ENCODE measurements around the gene MUC13.

MUC13 gene

GRCh38 chr3:124965413-124965812 lies 30.9 kb upstream of the MUC13 start:
- Histone ChIP-seq H2AFZ (ENCODE audit: low read length) (no peak overlapping the region), H3K36me3 (replicated peaks in 1 of 2; ENCODE audit: control insufficient read depth in 2 of 2, insufficient read depth in 2 of 2, low read length in 2 of 2) (peaks cover 3 to 28% of the 10 kb centered on the region in 2 donors), H3K14ac (ENCODE audit: low read length) (no peak overlapping the region), H3K18ac (ENCODE audit: low read length) (no peak overlapping the region), H3K9me3 (replicated peaks in 1 of 2; ENCODE audit: control insufficient read depth in 2 of 2, insufficient read depth in 1 of 2, low read depth in 1 of 2, low read length in 2 of 2) (no peaks in the 10 kb centered on the region), H3K4me1 (ENCODE audit: control insufficient read depth in 2 of 2, insufficient read depth in 1 of 2, low read depth in 1 of 2, low read length in 2 of 2) (no peaks in the 10 kb centered on the region), H2AK5ac (ENCODE audit: low read depth, low read length) (no peak overlapping the region), H3K4me2 (ENCODE audit: insufficient read depth, low read length, poor library complexity, severe bottlenecking) (no peak overlapping the region), H4K91ac (ENCODE audit: low read depth, low read length, poor library complexity) (no peak overlapping the region), H2BK12ac (ENCODE audit: low read length) (no peak overlapping the region), H2BK15ac (ENCODE audit: low read length) (no peak overlapping the region), H4K8ac (ENCODE audit: low read depth, low read length) (no peak overlapping the region), H3K27ac (replicated peaks; ENCODE audit: low read length) (no peak overlapping the region), H2BK5ac (ENCODE audit: low read length) (no peak overlapping the region), H3K4ac (ENCODE audit: low read length) (no peak overlapping the region), H2BK120ac (ENCODE audit: low read depth, low read length) (no peak overlapping the region), H3K4me3 (ENCODE audit: low read length in 2 of 2) (no peak overlapping the region), H3K79me1 (ENCODE audit: low read depth, low read length) (no peaks in the 10 kb centered on the region), H3K23ac (ENCODE audit: low read depth, low read length, poor library complexity) (no peak overlapping the region), H3K27me3 (ENCODE audit: control insufficient read depth in 3 of 3, insufficient read depth in 3 of 3, low read depth in 1 of 3, low read length in 3 of 3) (no peaks in the 10 kb centered on the region), H3K9ac (ENCODE audit: low read depth, low read length, poor library complexity) (no peak overlapping the region)
- no peak for DNase-seq (ENCODE audit: low spot score)
- no CpG with 5 or more reads among the region's 1 CpG for WGBS, 2 donors (ENCODE audit: extremely low coverage in 2 of 2, insufficient read length in 2 of 2, insufficient replicate concordance in 1 of 2)

DNA sequence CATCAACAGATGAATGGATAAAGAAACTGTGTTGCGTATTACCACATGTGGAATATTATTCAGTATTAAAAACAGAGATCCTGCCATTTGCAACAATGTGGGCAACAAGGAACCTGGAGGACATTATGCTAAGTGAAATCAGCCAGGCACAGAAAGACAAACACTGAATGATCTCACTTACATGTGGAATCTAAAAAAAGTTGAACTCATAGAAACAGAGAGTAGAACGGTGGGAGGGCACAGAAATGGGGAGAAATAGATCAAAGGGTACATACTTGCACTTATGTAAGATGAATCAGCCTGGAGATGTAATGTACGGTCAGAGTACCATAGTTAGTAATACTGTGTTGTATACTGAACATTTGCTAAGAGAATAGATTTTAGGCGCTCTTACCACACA lies 29.8 kb upstream of the MUC13 start:
- H2BK5ac ChIP-seq (ENCODE audit: low read length), result no peak overlapping the region
- no CpG with 5 or more reads among the region's 4 CpGs for WGBS, 2 donors (ENCODE audit: extremely low coverage in 2 of 2, insufficient read length in 2 of 2, insufficient replicate concordance in 1 of 2)
- H4K8ac ChIP-seq (ENCODE audit: low read depth, low read length), result no peak overlapping the region
- no peak overlapping the region for H2BK120ac ChIP-seq (ENCODE audit: low read depth, low read length)
- no peak overlapping the region for H3K18ac ChIP-seq (ENCODE audit: low read length)
- peaks cover 0 to 18% of the 10 kb centered on the region in 2 donors for H3K36me3 ChIP-seq (replicated peaks in 1 of 2; ENCODE audit: control insufficient read depth in 2 of 2, insufficient read depth in 2 of 2, low read length in 2 of 2)
- H4K91ac ChIP-seq (ENCODE audit: low read depth, low read length, poor library complexity), result no peak overlapping the region
- H3K23ac ChIP-seq (ENCODE audit: low read depth, low read length, poor library complexity), result no peak overlapping the region
- H3K27ac ChIP-seq (replicated peaks; ENCODE audit: low read length), result no peak overlapping the region
- no peak overlapping the region for H3K14ac ChIP-seq (ENCODE audit: low read length)
- H2BK15ac ChIP-seq (ENCODE audit: low read length), result no peak overlapping the region
- DNase-seq (ENCODE audit: low spot score), result no peak
- H2AK5ac ChIP-seq (ENCODE audit: low read depth, low read length), result no peak overlapping the region
- no peak overlapping the region for H3K4me3 ChIP-seq (ENCODE audit: low read length in 2 of 2)
- no peak overlapping the region for H2AFZ ChIP-seq (ENCODE audit: low read length)
- H3K4me2 ChIP-seq (ENCODE audit: insufficient read depth, low read length, poor library complexity, severe bottlenecking), result no peak overlapping the region
- H2BK12ac ChIP-seq (ENCODE audit: low read length), result no peak overlapping the region
- no peaks in the 10 kb centered on the region for H3K4me1 ChIP-seq (ENCODE audit: control insufficient read depth in 2 of 2, insufficient read depth in 1 of 2, low read depth in 1 of 2, low read length in 2 of 2)
- no peak overlapping the region for H3K9ac ChIP-seq (ENCODE audit: low read depth, low read length, poor library complexity)
- no peak overlapping the region for H3K4ac ChIP-seq (ENCODE audit: low read length)
- H3K79me1 ChIP-seq (ENCODE audit: low read depth, low read length), result no peaks in the 10 kb centered on the region
- H3K9me3 ChIP-seq (replicated peaks in 1 of 2; ENCODE audit: control insufficient read depth in 2 of 2, insufficient read depth in 1 of 2, low read depth in 1 of 2, low read length in 2 of 2), result no peaks in the 10 kb centered on the region
- H3K27me3 ChIP-seq (ENCODE audit: control insufficient read depth in 3 of 3, insufficient read depth in 3 of 3, low read depth in 1 of 3, low read length in 3 of 3), result no peaks in the 10 kb centered on the region

- Histone ChIP-seq H4K91ac (ENCODE audit: low read depth, low read length, poor library complexity) (no peak overlapping the region), H3K4me1 (ENCODE audit: control insufficient read depth in 2 of 2, insufficient read depth in 1 of 2, low read depth in 1 of 2, low read length in 2 of 2) (no peaks in the 10 kb centered on the region), H2BK120ac (ENCODE audit: low read depth, low read length) (no peak overlapping the region), H2BK12ac (ENCODE audit: low read length) (no peak overlapping the region), H3K4me3 (ENCODE audit: low read length in 2 of 2) (no peak overlapping the region), H3K4ac (ENCODE audit: low read length) (no peak overlapping the region), H4K8ac (ENCODE audit: low read depth, low read length) (no peak overlapping the region), H2AK5ac (ENCODE audit: low read depth, low read length) (no peak overlapping the region), H3K23ac (ENCODE audit: low read depth, low read length, poor library complexity) (no peak overlapping the region), H2BK5ac (ENCODE audit: low read length) (no peak overlapping the region), H3K4me2 (ENCODE audit: insufficient read depth, low read length, poor library complexity, severe bottlenecking) (no peak overlapping the region), H2BK15ac (ENCODE audit: low read length) (no peak overlapping the region), H3K14ac (ENCODE audit: low read length) (no peak overlapping the region), H2AFZ (ENCODE audit: low read length) (no peak overlapping the region), H3K27me3 (ENCODE audit: control insufficient read depth in 3 of 3, insufficient read depth in 3 of 3, low read depth in 1 of 3, low read length in 3 of 3) (no peaks in the 10 kb centered on the region), H3K36me3 (replicated peaks in 1 of 2; ENCODE audit: control insufficient read depth in 2 of 2, insufficient read depth in 2 of 2, low read length in 2 of 2) (peaks cover 0 to 11% of the 10 kb centered on the region in 2 donors), H3K18ac (ENCODE audit: low read length) (no peak overlapping the region), H3K9me3 (replicated peaks in 1 of 2; ENCODE audit: control insufficient read depth in 2 of 2, insufficient read depth in 1 of 2, low read depth in 1 of 2, low read length in 2 of 2) (no peaks in the 10 kb centered on the region), H3K27ac (replicated peaks; ENCODE audit: low read length) (no peak overlapping the region), H3K79me1 (ENCODE audit: low read depth, low read length) (no peaks in the 10 kb centered on the region), H3K9ac (ENCODE audit: low read depth, low read length, poor library complexity) (no peak overlapping the region)
- WGBS, 2 donors (ENCODE audit: extremely low coverage in 2 of 2, insufficient read length in 2 of 2, insufficient replicate concordance in 1 of 2), result no CpG with 5 or more reads among the region's 3 CpGs
- no peak for DNase-seq (ENCODE audit: low spot score)
Measured at GRCh38 chr3:124963755-124964154, 29.2 kb upstream of the MUC13 start.

DNA sequence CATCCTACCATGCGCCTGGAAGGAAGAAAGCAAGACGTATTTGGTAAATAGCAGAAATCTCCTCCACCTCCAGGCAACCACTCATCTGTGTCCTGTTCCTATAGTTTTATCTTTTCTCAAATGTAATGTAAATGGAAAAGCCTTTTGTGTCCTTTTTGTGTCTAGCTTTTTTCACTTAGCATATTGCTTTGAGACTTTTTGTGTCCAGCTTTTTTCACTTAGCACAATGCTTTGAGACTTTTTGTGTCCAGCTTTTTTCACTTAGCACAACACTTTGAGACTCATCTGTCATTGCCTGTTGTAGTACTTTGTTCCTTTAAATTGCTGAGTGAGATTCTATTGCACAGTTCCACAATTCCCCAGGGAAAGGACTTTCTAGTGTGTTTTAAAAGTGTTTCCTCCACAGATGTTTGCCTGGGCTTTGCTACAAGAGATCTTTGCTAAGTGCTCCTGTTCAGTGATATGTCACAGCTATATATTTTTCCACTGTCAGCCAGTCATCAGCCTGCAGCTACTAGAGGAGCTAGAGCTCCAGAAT lies 27.9 kb upstream of the MUC13 start:
- H2BK15ac ChIP-seq (ENCODE audit: low read length), result no peak overlapping the region
- H2AK5ac ChIP-seq (ENCODE audit: low read depth, low read length), result no peak overlapping the region
- no peak overlapping the region for H2BK5ac ChIP-seq (ENCODE audit: low read length)
- no peak overlapping the region for H3K4me2 ChIP-seq (ENCODE audit: insufficient read depth, low read length, poor library complexity, severe bottlenecking)
- WGBS, 2 donors (ENCODE audit: extremely low coverage in 2 of 2, insufficient read length in 2 of 2, insufficient replicate concordance in 1 of 2), result no CpG with 5 or more reads among the region's 2 CpGs
- no peak overlapping the region for H2BK12ac ChIP-seq (ENCODE audit: low read length)
- no peak overlapping the region for H3K4ac ChIP-seq (ENCODE audit: low read length)
- H3K4me3 ChIP-seq (ENCODE audit: low read length in 2 of 2), result no peak overlapping the region
- H3K9ac ChIP-seq (ENCODE audit: low read depth, low read length, poor library complexity), result no peak overlapping the region
- no peak overlapping the region for H2AFZ ChIP-seq (ENCODE audit: low read length)
- no peak overlapping the region for H4K91ac ChIP-seq (ENCODE audit: low read depth, low read length, poor library complexity)
- H4K8ac ChIP-seq (ENCODE audit: low read depth, low read length), result no peak overlapping the region
- H3K14ac ChIP-seq (ENCODE audit: low read length), result no peak overlapping the region
- H3K36me3 ChIP-seq (replicated peaks in 1 of 2; ENCODE audit: control insufficient read depth in 2 of 2, insufficient read depth in 2 of 2, low read length in 2 of 2), result no peaks in the 10 kb centered on the region
- no peak overlapping the region for H3K27ac ChIP-seq (replicated peaks; ENCODE audit: low read length)
- no peaks in the 10 kb centered on the region for H3K79me1 ChIP-seq (ENCODE audit: low read depth, low read length)
- no peak overlapping the region for H2BK120ac ChIP-seq (ENCODE audit: low read depth, low read length)
- no peaks in the 10 kb centered on the region for H3K4me1 ChIP-seq (ENCODE audit: control insufficient read depth in 2 of 2, insufficient read depth in 1 of 2, low read depth in 1 of 2, low read length in 2 of 2)
- H3K23ac ChIP-seq (ENCODE audit: low read depth, low read length, poor library complexity), result no peak overlapping the region
- H3K27me3 ChIP-seq (ENCODE audit: control insufficient read depth in 3 of 3, insufficient read depth in 3 of 3, low read depth in 1 of 3, low read length in 3 of 3), result no peaks in the 10 kb centered on the region
- H3K9me3 ChIP-seq (replicated peaks in 1 of 2; ENCODE audit: control insufficient read depth in 2 of 2, insufficient read depth in 1 of 2, low read depth in 1 of 2, low read length in 2 of 2), result no peaks in the 10 kb centered on the region
- DNase-seq (ENCODE audit: low spot score), result no peak
- H3K18ac ChIP-seq (ENCODE audit: low read length), result no peak overlapping the region

All from neuronal stem cell (in vitro differentiated cells).